Myocyte (in vitro differentiated cells): Measurements from ENCODE around the gene TADA2B. TPM values are rescaled to one million over a fixed set of nuclear protein-coding genes. Genes with fewer than 3 reads are reported as not detected.
A peak's percentile ranks its signal among the peaks of the same experiment; 100 is the strongest.

Experiments
- DNase-seq: peaks from one replicate; pipeline ENCODE4 v3.0.0-alpha.2; 2012; ENCODE audit warnings: low read depth
- total RNA-seq: library from RNA; depleted of rRNA; stranded (reverse); fragments of >200 nt; gene quantifications from 2 replicates; pipeline ENCODE4 v1.2.3, GENCODE V29; 2014

Gene TADA2B
- total RNA-seq, 1 donor from 2014 or later: 20.6 TPM

DNA sequence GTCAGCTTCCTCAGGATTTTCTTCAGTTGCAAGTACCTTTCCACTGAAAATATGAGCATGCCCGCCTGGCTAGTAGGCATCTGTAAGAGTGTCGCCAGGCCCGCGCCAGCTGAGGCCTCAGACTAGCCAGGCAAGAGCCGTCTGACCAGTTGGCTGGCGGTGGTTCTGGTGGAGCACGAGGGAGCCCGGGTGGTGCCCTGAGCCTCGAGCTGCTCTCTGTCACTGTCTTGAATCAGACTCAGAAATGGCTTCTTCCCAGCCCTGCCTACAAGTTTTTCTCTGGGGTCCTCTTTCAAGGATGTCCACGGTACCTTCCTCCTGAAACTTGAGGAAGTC lies 12.8 kb downstream of the TADA2B start:
- no peak for DNase-seq

DNA sequence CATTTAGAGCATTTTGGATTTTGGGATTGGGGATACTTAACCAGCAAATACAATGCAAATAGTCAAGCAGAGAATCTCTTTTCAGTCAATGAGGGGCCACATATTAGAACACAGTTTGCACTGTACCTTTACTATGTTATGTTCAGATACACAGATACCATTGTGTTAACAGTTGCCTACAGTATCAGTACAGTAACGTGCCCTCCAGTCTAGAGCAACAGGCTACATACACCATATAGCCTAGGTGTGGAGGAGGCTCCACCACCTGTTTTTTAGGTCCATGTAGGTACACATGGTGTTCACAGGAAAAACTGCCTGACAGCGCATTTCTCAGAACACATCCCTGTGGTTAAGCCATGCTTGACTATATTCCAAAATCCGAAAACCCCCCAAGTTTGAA lies 15.6 kb downstream of the TADA2B start:
- no peak for DNase-seq

DNA sequence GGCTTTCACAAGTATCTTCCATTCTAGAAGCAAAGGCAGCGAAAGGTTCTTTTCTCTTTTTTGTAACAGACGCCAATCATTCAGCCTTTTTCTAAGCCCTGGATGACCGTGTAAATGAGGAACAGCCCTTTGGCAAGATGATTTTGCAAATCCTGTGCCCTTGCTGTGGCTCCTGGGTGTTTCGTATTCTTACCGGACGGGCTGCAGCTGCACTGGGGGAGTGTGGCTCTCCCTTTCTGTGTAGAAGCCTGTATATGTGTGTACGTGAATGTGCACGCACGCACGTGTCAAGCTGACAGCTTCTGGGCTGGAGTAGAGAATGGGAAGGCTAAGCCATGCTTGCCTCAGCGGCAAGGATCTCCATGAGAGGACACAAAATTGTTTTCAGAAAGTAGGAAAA lies 16.5 kb downstream of the TADA2B start:
- no peak for DNase-seq

DNA sequence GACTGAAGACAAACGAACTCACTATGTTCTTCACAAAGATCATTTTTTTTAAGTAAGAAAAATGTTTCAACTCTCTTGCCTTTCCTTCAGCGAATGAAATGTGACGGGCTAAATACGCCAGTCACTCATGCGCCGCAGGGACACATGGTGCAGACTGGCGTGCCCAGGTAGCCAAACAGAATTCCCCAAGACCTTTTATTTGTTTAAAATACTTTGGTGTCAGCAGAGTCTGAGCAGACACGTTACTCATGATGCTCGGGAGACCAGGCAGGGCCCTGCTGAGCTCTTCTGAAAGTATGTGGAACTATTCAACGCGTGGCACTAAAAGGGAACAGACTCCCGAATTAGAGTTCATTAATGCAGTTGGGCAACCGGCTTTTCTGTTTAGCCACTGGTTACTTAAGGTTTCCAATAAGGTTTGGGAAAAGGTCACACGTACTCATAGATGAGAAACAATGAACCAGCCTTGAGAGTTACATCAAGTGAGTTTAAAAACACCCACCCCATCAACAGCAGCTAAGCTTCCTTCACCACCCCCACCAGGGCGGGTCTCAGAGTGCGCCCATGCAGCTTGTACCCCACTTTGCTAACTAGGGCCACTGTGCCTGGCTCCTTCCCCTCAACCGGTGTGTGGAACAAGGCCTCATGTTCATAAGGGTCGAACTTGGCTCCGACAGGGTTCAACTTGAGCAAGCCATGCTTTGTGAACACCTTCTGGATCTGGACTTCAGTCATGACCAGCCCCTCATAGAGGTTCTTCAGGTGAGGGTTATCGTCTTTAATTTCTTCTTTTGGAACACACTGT lies 17.4 kb downstream of the TADA2B start:
- no peak for DNase-seq

DNA sequence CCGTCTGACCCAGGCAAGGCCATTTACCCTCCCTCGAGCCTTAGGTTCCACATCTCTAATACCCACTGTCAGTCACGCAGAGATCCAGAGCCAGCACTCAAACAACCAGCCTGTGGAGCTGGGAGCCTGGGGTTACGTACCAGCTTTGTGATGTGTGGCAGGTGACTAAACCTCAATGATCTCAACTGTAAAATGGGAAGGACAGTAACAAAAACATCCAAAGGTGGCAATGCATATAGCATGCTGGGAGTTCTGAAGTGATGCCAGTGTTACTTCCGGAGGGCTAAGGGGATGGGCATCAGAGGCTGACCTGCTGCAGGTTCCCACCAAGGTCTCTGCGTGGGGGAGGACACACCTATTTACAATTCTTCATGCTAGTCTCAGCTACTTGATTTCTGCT lies 18.6 kb downstream of the TADA2B start:
- DNase-seq: no peak

DNA sequence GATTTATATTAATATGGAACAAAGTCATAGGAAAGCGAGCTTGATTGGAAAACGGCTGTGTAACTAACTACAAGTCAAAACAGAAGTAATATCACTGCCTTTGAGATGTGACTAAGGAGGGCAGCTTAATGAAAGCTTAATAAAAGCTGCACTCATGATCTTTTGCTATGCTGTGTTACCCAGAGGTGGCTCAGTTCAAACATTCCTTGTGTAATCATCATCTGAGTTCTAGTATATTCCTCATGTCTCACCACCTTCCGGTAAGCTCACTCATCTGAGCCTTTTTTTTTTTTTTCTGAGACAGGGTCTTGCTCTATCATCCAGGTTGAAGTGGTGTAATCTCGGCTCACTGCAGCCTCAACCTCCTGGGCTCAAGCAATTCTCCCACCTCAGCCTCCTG lies 19.6 kb downstream of the TADA2B start:
- no peak for DNase-seq

DNA sequence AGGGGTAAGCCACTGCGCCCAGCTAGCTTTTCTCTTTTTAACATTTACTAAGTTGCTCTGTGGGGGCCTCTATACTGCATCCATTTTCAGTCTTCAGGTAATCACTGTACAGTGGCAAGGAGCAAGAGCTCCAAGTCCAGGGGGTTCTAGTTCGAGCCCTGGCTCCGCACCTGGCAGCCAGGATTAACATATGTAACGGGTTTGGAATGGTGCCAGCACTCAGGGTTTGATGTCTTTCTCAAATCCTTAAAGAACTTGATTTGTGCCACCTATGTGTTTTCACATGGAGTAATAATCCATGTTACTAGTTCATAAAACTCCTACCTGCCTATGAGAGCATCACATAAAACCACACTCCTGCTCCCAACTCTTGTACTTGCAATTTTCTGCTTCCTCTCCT lies 20.2 kb downstream of the TADA2B start:
- no peak for DNase-seq

DNA sequence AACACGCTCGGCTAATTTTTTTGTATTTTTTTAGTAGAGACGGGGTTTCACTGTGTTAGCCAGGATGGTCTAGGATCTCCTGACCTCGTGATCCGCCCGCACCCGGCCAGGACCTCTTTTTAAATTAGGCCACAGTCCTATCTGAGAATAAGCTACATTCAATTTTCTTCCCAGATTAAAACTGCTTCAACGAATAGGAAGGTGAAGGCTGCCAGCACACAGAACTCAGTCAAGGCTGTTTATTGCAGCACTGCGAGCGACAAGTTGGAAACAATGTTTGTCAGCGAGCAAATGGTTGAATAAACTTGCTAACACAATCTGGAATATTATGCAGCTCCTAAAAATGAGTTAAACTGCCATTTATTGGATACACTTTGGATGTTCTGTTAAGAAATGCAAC lies 22.8 kb downstream of the TADA2B start:
- DNase-seq: no peak

DNA sequence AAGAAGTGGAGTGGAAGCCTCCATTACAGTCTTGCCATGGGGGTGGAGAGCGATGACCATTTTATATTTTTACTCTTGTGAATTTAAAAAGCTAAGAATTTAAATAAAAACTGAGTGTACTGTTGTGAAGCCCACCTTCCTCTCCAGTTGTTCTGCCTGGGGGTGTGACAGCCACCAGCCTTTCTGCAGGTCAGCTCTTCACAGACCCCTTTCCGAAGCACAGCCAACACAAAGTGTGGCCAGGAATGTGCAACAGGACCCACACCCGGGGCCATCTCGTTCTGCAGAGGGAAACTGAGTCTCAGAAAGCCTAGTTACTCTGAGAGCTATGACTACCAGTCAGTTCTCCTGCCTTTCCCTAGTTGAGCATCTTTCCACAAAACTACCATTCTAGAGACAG lies 23.3 kb downstream of the TADA2B start:
- DNase-seq: no peak

DNA sequence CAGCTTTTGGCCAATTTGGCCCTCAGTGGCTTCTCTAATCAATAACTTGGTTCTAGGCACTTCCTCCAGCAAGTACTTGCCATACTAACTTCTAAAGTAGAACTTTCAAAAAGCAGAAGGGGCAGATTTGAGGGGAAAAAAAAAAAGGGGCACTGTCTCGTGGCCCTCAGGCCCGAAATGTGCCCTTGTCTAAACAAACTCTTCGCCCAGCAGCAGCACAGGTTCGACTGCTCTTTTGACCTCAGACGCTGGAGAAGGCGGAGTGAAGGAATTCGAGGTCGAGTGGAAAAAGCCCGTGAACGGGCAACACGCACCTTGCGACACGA lies 23.9 kb downstream of the TADA2B start:
- DNase-seq: no peak

DNA sequence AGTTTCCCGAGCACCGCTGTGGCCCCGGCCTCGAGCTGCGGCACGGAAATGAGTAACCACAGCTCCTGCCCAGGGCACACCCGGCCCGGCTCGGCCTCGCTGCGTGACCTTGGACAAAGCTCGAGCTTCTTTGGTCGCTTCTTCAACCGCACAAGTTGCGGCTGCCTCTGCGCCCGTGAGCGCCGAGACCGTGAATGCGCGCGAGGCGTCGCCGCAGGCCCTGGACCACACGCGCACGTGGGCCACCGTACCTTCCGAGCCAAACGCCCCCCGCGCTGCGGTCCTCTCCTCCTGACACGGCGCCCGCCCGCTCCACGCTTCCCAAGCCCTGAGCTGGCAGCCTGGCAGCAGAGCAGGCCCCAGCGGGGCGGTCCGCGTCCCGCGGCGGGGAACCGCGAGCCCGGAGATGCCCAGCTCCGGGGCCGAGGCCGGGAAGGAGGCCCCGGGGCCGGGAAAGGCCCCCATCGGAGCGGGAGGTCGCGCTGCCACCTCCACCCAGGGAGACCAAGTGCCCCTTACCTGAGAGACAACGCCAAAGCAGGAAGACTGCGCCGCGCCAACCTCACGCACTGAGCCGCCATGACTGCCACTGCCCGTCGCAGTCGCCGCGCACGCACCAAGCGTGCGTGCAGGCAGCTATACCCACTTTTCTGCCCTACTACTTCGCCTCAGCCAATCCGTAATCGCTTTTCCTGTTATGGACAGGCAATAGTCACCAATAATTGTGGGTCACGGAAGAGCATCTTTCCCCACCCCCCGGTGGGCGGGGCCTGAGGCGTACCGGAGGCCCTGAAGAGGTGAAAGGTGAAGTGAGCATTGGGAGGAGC lies 24.5 kb downstream of the TADA2B start, which contains the start of gene GRPEL1:
Gene GRPEL1 (minus strand): TSS at position 613 of the 827 bp plus-strand sequence. CDS start 32 bp downstream, at position 581.
- DNase-seq: peak; percentile 100

DNA sequence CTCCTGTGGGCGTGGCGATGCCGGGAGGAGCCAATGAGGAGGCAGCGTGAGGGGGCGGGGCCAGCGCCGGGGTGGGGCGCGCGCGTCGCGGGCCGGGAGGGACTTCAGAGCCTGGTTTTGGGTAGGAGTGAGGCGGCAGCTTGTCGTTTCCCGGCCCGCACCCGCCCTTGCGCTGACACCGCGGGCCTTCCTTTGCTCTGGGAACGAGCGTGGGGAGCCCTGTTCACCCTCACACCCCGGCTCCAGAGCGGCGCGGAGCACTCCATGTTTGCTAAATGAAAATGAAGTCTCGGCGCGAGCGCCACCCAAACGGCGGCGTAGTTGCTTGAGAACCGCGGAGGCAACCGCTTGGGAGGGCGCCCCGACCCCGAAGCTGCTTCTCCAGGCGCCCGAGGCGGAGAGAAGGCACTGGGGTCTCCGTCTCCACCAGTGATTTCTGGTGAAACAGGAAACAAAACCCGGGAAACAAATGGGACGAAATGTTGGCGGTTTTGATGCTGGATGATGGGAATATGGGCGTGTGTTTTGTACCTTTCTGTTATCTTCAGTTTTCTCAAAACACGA lies 25.2 kb downstream of the TADA2B start:
- DNase-seq: no peak

DNA sequence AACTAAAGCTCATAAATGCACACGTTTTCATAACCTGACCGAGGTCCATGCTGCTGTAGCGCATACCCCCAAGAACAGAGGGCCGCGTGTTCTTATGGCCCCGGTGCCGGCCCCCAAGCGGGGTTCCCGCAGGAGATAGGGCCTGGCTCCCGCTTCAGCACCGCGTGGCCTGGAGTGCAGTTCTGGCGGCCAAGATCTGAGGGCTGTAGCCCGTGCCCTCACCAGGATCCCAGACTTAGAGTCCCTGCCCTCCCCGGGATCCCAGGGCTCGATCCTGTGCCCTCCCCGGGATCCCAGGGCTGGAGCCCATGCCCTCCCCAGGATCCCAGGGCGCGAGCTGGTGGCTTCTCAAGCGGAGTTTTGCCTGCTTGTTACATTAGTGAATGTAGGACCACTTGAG lies 25.7 kb downstream of the TADA2B start:
- DNase-seq: no peak

DNA sequence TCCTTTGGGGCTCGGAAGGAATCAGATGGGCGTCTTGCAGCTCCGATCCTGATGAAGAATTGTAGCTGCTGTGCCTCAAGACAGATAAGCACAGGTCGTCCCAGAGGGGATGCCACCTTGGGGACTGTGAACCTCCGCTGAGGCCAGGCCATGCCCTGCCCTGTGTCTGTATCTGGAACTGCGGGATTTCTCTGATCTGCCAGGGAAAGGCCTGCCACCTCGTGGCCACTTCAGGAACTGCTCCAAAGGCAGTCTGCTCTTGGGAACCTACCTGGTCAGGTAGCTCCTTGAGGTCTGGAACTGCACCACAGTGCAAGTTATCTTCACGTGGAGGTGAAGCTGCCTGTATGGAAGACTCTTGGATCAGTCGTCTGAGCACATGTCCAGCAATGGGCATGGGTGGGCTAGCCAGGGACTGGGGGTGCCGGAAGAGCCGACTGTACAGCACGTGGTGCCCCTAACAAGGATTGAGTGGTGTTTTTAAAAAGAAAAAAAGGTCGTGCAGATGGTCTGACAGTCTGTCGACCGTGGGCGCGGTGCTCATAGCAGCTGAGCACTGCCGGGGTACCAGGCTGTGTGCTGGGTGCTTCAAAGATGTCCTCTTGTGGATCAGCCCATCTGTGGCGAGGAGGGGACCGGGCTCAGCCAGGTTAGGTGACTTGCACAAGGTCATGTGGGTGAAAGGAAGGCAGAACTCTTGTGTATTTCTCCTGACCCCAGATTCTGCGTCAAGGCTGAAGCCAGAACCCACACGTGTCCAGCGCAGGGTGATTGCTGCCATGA lies 27.7 kb downstream of the TADA2B start:
- peak; percentile 75 for DNase-seq

DNA sequence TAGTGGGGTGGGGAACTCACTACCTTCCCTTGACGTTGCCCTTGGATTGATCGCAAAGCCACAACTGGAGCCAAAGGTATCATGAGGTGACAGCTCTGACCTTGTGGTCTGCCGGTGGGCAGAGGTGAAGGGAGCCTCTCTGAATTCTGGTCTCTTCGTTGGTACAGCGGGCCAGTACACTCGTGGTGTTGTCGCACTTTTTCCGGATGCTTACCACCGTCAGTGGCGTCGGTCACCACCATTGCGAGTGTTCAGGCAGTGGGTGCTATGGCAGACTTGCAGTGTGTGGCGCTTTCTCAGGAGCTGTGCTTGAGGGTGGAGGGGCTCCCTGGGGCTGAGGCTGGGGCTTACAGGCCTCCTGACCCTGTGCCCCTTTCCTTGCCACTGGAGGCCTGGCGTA lies 29.9 kb downstream of the TADA2B start:
- no peak for DNase-seq

DNA sequence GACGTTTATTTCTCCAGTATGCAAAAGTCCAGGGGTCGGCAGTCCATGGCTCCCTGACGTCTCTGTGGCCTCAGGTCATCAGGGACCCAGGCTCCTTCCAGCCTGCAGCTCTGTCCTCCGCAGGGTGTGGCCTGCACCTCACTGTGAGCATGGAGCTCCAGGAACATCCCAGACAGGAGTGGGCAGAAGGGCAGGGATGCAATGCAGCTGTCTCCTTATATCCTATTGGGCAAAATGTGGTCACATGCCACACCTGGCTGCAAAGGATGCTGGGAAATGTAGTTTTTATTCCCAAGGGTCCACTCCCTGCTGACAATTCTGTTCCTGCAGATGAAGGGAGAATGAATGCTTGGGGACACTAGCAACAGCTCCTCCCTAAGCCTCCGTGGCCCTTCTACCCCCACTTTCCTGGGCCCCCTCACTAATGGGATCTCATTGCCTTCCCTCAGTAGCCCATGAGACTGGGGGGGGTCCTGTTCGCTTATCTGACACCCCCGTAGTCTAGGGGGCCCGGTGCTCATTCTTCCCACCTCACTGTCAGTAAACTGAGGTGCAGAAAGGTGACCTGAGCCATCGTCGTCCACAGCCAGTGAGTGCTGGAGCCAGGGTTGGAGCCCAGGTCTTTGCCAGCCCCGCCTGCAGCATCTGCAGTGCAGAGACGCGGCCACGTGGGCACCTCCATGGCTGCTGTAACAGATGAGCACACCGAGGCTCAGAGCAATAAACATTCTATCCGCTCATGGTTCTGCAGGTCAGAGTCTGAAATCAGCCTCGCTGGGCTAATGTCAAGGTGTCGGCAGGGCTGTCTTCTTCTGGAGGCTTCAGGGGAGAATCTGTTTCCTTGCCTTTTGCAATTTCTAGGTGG lies 30.6 kb downstream of the TADA2B start:
- DNase-seq: peak; percentile 80

DNA sequence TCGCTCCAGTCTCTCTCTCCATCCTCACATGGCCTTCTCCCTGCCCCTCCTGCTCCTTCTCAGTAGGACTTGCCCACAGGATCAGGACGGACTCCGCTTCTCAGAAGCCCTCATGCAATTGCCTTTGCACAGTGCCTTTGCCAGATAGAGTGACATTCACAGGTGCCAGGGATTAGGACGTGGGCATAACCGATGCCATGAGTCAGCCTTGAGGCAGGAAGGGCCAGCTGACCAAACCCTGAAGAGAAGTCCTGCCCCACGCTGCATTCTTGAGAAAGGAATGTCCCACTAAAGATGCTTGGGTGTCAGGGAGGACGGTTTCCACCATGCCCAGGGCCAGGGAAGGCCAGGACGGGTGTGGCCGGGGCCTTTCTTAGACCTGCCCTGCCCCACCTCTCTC lies 31.3 kb downstream of the TADA2B start:
- peak; percentile 100 for DNase-seq

DNA sequence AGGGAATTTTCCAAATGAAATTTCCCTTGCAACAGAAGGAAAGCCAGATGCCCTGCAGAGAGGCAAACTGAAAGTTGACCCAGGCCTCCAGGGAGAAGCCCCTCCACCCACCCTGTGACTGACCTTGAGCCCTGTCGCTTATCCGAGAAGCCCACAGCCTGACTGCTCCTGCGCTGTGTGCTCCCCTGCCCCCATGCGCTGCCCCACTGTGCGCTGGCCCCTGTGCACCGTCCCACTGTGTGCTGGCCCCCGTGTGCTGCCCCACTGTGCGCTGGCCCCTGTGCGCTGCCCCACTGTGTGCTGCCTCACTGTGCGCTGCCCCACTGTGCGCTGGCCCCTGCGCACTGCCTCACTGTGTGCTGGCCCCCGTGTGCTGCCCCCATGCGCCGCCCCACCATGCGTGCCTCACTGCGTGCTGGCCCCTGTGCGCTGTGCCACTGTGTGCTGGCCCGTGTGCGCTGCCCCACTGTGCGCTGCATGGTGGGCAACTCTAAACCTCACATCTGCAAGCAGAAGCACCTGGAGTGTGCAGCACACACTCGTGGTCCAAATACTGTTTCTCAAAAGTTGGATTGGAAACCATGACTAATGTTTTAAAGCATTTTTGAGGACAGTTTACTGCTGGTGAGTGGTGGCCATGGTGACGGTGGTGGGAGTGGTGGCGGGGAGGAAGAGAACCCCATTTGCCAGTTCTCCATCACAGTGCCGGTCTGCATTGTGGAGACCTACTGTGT lies 33.0 kb downstream of the TADA2B start:
- peak; percentile 52 for DNase-seq

DNA sequence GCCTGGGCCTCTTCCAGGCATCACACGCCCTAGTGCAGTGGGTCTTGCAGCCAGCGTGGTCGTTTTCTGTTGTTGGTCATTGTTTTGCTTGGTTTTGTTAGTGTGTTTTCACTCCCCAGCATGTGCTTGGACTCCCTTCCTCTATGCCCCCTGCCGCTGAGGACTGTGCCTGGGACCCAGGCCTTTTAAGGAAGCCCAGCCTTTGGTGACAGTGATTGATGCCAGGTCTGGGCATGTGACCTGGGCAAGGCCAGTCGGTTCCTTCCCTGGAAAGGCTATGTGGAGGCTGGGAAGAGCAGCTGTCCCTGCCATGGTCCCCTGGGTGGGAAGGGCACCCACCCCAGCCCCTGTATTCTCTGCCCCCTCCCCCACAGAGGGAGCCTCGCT lies 33.5 kb downstream of the TADA2B start:
- peak; percentile 64 for DNase-seq

DNA sequence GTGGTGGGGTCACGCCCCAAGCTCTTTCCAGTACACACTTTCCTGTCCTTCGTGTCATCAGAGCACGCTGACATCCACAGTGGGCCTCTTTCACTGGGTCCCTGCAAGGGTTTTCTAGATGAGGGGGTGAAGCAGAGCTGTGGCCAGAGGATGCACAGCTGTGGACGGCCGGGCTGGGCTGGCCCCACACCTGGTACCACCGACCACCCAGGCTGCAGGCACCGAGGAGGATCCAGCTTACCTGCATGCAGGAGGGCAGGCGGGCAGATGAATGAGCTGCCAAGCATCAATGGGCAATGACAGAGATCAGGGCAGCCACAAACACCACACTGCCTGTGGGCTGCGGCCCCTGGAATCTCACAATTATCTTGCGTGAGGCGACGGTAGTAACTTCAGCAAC lies 34.2 kb downstream of the TADA2B start:
- DNase-seq: no peak
